Cerebellar nuclear complex (tissue), 1 donor: Measurements from ENCODE around the gene GOLGA1.
"Not testable (repeated sequence)": the region's sequence is repeated elsewhere in the genome, so short reads cannot be mapped to it uniquely, and the experiment has no call there.

Experiments used
- DNase-seq, 2 experiments: peaks; one replicate each; lab custom pipeline; 2025; lab: John Stamatoyannopoulos, UW

Gene GOLGA1

GRCh38 chr9:124940894-124941678 lies at the start of gene GOLGA1:
Gene GOLGA1 (minus strand): TSS chr9:124941083. CDS start chr9:124938711, 2,372 bp downstream.
- peak; percentile 43 to 79 for DNase-seq

DNA sequence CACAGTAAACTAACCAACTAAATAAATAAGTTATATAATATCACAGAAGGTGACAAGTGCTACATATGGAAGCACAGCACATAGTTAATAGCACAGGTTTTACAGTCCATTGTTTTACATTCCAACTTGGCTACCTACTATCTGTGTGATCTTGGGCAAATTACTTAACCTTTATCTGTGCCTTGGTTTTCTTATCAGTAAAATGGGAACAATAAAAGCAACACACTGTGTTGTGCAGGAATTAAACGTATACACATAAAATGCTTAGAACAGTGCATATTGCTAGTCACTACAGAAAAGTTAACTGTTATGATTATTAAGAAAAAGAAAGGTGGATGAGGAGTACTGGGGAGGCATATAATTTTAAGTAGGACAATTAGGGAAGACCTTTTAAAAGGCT lies 42.8 kb upstream of the GOLGA1 start:
- no peak for DNase-seq

DNA sequence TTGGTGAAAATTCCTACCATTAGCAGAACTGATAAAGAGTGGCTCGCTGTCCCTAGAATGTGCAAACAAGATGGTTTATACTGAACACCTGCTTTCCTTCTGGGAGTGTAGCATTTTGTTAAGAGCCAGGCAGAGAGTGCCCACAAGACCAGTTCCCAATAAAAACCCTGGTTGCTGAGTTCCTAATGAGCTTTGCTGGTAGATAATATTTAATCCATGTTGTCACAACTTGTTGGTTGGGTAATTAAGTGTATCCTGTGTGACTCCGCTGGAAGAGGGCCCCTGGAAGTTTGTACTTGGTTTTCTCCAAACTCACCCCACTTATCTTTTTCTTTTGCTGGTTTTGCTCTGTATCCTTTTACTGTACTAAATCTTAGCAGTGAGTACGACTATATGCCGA lies 39.5 kb upstream of the GOLGA1 start:
- no peak for DNase-seq

DNA sequence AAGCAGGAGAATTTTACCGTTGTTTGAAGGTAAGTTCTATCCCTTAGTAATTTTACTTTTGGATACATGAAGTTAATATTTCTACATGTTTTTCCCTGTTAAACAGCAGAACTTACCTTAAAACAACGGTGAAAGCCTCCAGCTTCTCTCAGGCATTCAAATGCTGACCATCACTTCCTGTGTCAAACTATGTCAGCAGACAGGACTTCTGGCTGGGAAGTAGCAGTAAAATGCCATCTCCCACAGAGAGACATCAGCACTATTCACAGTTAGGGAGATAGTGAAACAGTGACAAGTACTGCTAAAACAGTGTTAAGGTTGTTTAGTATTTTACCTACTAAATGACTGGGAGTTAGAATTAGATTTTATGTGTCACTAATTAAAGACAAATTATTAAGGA lies 34.2 kb upstream of the GOLGA1 start:
- no peak for DNase-seq

- no peak for DNase-seq
Observed at GRCh38 chr9:124973807-124974206, 32.9 kb upstream of the GOLGA1 start.

DNA sequence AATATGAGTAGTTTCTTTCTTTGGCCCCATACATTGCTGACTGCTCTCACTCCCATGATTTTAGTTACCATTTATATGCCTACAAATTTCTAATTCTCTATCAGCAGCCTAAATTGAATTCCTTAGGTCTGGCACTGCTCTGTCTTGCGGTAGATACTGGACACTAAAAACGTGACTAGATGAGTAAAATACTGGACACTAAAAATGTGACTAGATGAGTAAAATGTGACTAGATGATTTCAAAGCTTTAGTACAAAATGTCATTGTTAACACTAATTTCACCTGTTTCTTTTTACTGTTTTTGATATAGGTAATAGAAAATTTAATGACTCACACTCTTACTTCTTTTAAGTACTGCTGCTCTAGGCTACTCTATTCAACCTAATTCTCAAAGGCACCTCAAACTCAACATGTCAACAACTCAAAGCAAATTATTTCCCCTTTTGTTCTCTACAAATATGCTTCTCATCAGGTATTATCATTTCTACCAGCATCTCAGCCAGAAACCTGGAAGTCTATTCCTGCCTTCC lies 31.4 kb upstream of the GOLGA1 start:
- no peak for DNase-seq

DNA sequence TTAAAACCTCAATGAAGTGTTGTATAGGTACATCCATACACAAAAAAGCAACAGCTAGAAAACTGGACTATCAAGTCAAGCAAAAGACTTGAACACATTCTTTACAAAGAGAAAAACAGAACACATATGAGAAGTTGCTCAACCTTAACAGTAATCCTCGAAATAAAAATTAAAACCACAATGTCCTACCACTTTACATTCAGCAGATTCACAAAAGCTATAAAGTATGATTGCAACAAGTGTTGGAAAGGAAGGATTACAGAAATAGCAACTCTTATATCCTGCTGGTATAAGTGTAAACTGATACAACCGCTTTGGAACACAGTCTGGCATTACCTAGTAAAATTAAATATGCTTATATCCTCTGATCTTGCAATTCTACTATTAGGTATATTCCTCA lies 28.5 kb upstream of the GOLGA1 start:
- DNase-seq, result no peak

DNA sequence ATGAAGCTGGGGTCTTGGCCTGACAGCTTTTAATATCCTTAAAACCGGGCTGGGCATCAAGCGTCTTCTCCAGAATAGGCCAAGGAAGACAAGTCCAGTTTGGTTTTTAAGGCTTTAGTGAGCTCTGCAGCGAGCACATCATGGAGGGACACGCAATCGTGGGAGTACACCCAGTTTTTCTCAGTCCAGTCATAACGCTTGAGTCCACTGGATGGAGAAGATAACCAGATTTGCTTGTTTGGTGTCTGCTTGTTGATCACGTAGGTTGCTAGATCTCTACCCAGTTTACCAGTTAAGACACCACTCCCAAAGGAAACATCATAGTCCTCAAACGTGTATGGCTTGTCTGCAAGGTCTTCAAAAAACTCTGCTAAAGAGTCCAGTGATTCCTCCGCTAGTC lies 27.4 kb upstream of the GOLGA1 start:
- DNase-seq, result no peak

- DNase-seq, result not testable (repeated sequence)
Observed at GRCh38 chr9:124965775-124966568, 25.1 kb upstream of the GOLGA1 start.

DNA sequence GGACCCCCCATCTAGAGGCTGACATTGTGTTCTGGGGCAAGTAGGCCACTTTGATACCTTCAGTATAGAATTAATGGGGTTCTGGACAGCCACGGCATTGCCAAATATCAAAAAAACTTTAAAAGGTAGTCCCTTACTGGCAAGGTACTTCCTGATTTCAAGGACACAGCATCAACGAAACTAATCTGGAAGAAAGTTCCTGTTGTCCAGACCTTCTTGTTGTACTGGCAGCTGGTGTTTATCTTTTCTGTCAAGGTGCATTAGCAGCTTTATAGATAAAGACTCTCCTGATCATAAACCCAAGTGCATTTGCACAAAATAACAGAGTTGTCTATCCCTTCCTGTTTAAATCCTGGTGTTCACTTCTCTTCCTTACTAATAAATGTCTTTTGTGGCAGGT lies 23.7 kb upstream of the GOLGA1 start:
- no peak for DNase-seq

DNA sequence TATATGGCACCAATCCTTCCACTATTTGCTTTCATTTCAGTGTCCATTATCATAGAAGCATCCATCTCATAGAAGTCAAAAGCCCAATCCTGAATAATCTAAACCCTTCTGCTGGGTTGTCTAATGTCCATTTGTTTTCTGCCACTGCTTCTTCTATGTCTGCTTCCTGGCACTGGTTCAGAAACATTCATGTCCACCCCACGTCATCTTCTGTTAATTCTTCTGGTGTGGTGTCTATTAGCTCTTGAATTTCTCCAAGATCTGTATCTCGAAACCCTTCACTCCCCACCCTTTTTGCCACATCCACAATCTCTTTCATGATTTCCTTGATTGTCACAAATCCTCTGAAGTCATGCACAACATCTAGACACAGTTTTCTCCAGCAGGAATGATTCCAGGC lies 23.2 kb upstream of the GOLGA1 start:
- no peak for DNase-seq

DNA sequence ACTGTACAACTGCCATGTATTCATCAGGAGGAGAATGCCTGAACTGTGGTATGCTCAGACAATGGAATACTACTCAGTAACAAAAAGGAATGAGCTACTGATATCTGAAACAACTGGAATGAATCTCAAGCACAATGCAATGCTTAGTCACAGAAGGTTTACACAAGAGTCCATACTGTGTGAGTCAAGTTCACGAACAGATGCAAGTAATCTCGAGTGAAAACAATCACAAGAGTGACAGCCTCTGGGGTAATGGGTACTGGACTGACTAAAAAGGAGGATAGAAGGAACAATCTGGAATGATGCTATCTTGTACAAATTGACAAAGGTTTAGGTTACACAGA lies 19.5 kb upstream of the GOLGA1 start:
- no peak for DNase-seq

DNA sequence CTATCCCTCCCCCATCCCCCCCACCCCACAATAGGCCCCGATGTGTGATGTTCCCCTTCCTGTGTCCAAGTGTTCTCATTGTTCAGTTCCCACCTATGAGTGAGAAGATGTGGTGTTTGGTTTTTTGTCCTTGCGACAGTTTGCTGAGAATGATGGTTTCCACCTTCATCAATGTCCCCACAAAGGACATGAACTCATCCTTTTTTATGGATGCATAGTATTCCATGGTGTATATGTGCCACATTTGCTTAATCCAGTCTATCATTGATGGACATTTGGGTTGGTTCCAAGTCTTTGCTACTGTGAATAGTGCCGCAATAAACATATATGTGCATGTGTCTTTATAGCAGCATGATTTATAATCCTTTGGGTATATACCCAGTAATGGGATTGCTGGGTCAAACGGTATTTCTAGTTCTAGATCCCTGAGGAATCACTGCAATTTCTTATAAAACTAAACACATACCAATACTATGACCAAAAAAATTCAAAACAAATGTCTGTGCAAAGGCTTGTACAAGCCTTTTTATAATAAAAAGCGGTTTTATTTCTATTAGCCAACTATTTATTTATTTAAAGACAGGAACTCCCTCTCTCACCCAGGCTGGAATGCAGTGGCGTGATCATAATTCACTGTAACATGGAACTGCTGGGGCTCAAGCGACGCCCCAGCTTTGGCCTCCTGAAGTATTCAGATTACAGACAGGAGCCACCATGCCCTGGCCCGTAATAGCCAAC lies 19.0 kb upstream of the GOLGA1 start:
- DNase-seq, result not testable (repeated sequence)

GRCh38 chr9:124954255-124954654 lies 13.4 kb upstream of the GOLGA1 start:
- DNase-seq, result no peak

- no peak for DNase-seq
Observed at GRCh38 chr9:124950050-124950718, 9.3 kb upstream of the GOLGA1 start.

DNA sequence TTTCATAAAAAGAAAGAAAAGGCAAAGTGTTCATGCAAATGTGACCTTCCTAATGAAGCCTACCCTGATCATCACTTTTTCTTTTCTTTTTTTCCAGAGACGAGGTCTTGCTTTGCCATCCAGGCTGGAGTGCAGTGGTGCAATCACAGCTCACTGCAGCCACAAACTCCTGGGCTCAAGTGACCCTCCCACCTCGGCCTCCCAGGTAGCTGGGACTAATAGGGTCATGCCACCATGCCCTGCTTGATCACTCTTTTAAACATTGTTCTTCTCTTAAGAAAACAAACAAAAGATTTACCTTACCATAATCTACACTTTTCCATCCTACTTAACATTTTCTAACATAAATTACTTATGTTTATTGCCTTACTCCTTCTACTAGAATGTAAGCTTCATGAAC lies 8.5 kb upstream of the GOLGA1 start:
- DNase-seq, result no peak

- DNase-seq, result no peak
Observed at GRCh38 chr9:124947727-124948391, 7.0 kb upstream of the GOLGA1 start.

GRCh38 chr9:124946167-124946566 lies 5.3 kb upstream of the GOLGA1 start:
- no peak for DNase-seq

GRCh38 chr9:124941679-124942561 lies 1.0 kb upstream of the GOLGA1 start:
- DNase-seq, result no peak

DNA sequence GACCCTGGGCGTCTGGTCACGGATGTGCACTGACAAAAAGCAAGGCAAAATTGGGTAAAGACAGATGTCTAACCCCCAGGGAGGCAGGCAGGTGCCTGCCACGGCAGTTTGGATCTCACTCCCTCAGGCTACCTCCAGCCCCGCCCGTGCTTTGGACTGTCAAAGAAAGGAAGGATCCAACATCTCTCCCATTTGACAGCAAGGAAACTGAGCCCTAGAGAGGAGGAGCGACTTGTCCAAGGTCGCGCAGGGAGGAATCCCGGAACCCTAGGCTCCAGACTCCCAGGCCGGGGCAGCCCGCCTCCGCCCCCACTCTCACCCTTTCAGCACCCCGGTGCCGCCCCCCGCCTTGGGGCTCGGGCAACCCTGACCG lies 376 bp downstream of the GOLGA1 start:
- DNase-seq, result peak in 1 of 2 experiments; percentile 36
